HepG2 (cell line): ENCODE measurements around the gene RXFP2. TPM values are rescaled to one million over a fixed set of nuclear protein-coding genes. Genes with fewer than 3 reads are reported as not detected.

Experiments
- ATAC-seq: fragments of 200-7000 bp; cut with Tn5 transposase; 3 replicates; pipeline ENCODE4 v1.9.1; 2020; ENCODE audit warnings: mild to moderate bottlenecking, moderate library complexity
- BruUV-seq: library from RNA; stranded (reverse); fragments of 400-500 nt; replicated peaks from 2 replicates; lab custom pipeline; 2021; lab: Mats Ljungman, UMichigan
- CTCF ChIA-PET: fragments of 300-600 bp; formaldehyde crosslinking; extraction: SDS; loops from one replicate; lab custom pipeline; 2021; ENCODE audit warnings: low total read pairs, inconsistent platforms, low intra/inter-chr PET ratio; lab: Yijun Ruan, JAX
- POLR2A ChIA-PET: fragments of 350-600 bp; sonication (Branson Sonifier 250); formaldehyde crosslinking; loops from one replicate; lab custom pipeline; 2020; ENCODE audit warnings: antibody characterized with exemption, inconsistent platforms; lab: Yijun Ruan, JAX
- DNase-seq: peaks from one replicate; pipeline ENCODE4 v3.0.0-alpha.2; 2015; ENCODE audit warnings: low spot score
- FAIRE-seq: peaks from 3 replicates; lab custom pipeline; 2011; peaks lifted over from hg19 to GRCh38; lab: Jason Lieb, UNC
- H2AFZ ChIP-seq: one replicate; pipeline ENCODE4 v1.6.1; 2011; ENCODE audit warnings: low read length, inconsistent platforms
- H3K27ac ChIP-seq: fragments of 300-600 bp; 3 replicates; pipeline ENCODE4 v1.8.0; 2011; ENCODE audit warnings: mixed run types, mild to moderate bottlenecking, mixed read lengths, low read length, inconsistent platforms; ENCODE audit not compliant: insufficient read depth; ENCODE audit errors: extremely low read length
- H3K27me3 ChIP-seq, 2 experiments: fragments of 200-600 bp in 1 of 2; 2 replicates in 1 of 2; 3 replicates in 1 of 2; pipeline versions ENCODE4 v1.6.0 to v1.8.0; 2011; ENCODE audit warnings: low read length in 2 of 2, mild to moderate bottlenecking in 2 of 2, moderate library complexity in 2 of 2, inconsistent platforms in 1 of 2; ENCODE audit not compliant: insufficient read depth in 2 of 2, control insufficient read depth in 1 of 2
- H3K36me3 ChIP-seq, 2 experiments: fragments of 200-600 bp in 1 of 2; replicated peaks in 1 of 2; 2 replicates in 1 of 2; 3 replicates in 1 of 2; pipeline versions ENCODE4 v1.5.1 to v1.8.0; 2011; ENCODE audit warnings: low read length in 2 of 2, inconsistent platforms in 1 of 2; ENCODE audit not compliant: insufficient read depth in 2 of 2, control insufficient read depth in 1 of 2
- H3K4me1 ChIP-seq: 2 replicates; pipeline ENCODE4 v1.5.1; 2012; ENCODE audit warnings: low read length, inconsistent platforms; ENCODE audit not compliant: insufficient read depth
- H3K4me2 ChIP-seq: 2 replicates; pipeline ENCODE4 v1.6.0; 2011; ENCODE audit warnings: low read depth, low read length, inconsistent platforms
- H3K4me3 ChIP-seq, 3 experiments: fragments of 200-600 bp in 1 of 3; sonication (generic), shearing (Covaris generic) in 1 of 3; replicated peaks in 1 of 3; 2 replicates each; pipeline ENCODE4 v1.5.1; 2011 to 2016; ENCODE audit warnings: low read length in 3 of 3, inconsistent platforms in 2 of 3, low read depth in 2 of 3, mild to moderate bottlenecking in 2 of 3, control low read depth in 1 of 3, mixed read lengths in 1 of 3; ENCODE audit not compliant: insufficient read depth in 1 of 3
- H3K79me2 ChIP-seq: one replicate; pipeline ENCODE4 v1.6.1; 2011; ENCODE audit warnings: low read length, inconsistent platforms; ENCODE audit not compliant: insufficient read depth
- H3K9ac ChIP-seq: 2 replicates; pipeline ENCODE4 v1.6.0; 2011; ENCODE audit warnings: mild to moderate bottlenecking, low read depth, low read length, inconsistent platforms; ENCODE audit not compliant: insufficient read depth
- H3K9me3 ChIP-seq: 2 replicates; pipeline ENCODE4 v1.5.1; 2012; ENCODE audit warnings: mild to moderate bottlenecking, low read length
- H4K20me1 ChIP-seq: 2 replicates; pipeline ENCODE4 v1.6.0; 2011; ENCODE audit warnings: inconsistent platforms, mild to moderate bottlenecking, low read length, moderate library complexity; ENCODE audit not compliant: insufficient read depth
- HNF4G ChIP-seq, 2 experiments: sonication (generic) in 1 of 2; formaldehyde crosslinking in 1 of 2; IDR thresholded peaks; 2 replicates each; pipeline versions ENCODE4 v1.4.0 to v1.6.1; 2011 to 2020; ENCODE audit warnings: borderline replicate concordance in 2 of 2, low read depth in 2 of 2, mild to moderate bottlenecking in 2 of 2, low read length in 1 of 2, missing genetic modification reagents in 1 of 2, moderate library complexity in 1 of 2
- HNRNPK ChIP-seq: fragments of 200-400 bp; formaldehyde crosslinking; IDR thresholded peaks from 2 replicates; pipeline ENCODE4 v1.6.1; 2018; ENCODE audit warnings: low read length, low read depth, moderate library complexity, mild to moderate bottlenecking; ENCODE audit not compliant: poor library complexity, severe bottlenecking
- SAP130 ChIP-seq: IDR thresholded peaks from 2 replicates; pipeline ENCODE4 v1.6.1; 2016; ENCODE audit warnings: low read depth
- STAG1 ChIP-seq: sonication (generic); formaldehyde crosslinking; IDR thresholded peaks from 2 replicates; pipeline ENCODE4 v1.4.0; 2020; ENCODE audit warnings: missing genetic modification reagents
- TOE1 ChIP-seq: sonication (generic); formaldehyde crosslinking; IDR thresholded peaks from 2 replicates; pipeline ENCODE4 v1.4.0; 2020; ENCODE audit warnings: mild to moderate bottlenecking, missing genetic modification reagents
- U2AF2 ChIP-seq: fragments of 200-400 bp; formaldehyde crosslinking; IDR thresholded peaks from 2 replicates; pipeline ENCODE4 v1.6.1; 2017; ENCODE audit warnings: low read depth, mild to moderate bottlenecking, low read length
- WGBS: methylation state at CpG from one replicate; pipeline ENCODE4 v1.1.6; 2017; ENCODE audit warnings: low lambda C conversion rate; 5-methylcytosine and 5-hydroxymethylcytosine counted together
- in situ Hi-C: cut with HindIII; loops from 2 replicates; pipeline ENCODE4 v1.10.0; 2017; ENCODE audit warnings: low pct_unique_long_range_greater_than_20kb; ENCODE audit not compliant: extremely low pct_ligation_motif_present
- intact Hi-C: fragments of 100-400 bp; cut with micrococcal nuclease; formaldehyde crosslinking; loops from one replicate; pipeline ENCODE4 v1.10.0; 2022; ENCODE audit not compliant: unreplicated experiment
- polyA plus RNA-seq, 8 experiments: library from polyadenylated mRNA; depleted of rRNA in 3 of 8; stranded (reverse) in 7 of 8; unstranded in 1 of 8; fragments of >200 nt; fragmentation: Illumina TruSeq in 4 of 8; extraction: Trizol in 4 of 8; gene quantifications; 2 replicates each; pipeline versions ENCODE4 v1.2.1 to v1.2.3, GENCODE V29; 2011 to 2016; ENCODE audit warnings: low read depth in 4 of 8, missing spikeins in 1 of 8, mixed read lengths in 1 of 8; ENCODE audit not compliant: insufficient read depth in 1 of 8
- total RNA-seq, 5 experiments: library from RNA; depleted of rRNA; stranded (reverse); fragments of >200 nt; fragmentation: Illumina TruSeq; extraction: Trizol; gene quantifications; 2 replicates each; pipeline ENCODE4 v1.2.3, GENCODE V29; 2016; ENCODE audit warnings: low read depth in 1 of 5
- TF ChIP-seq, protein P1 (sequence below): sonication (generic); formaldehyde crosslinking; IDR thresholded peaks from 2 replicates; pipeline ENCODE4 v1.8.1; 2023; ENCODE audit warnings: missing genetic modification reagents, inconsistent platforms, borderline replicate concordance
- TF ChIP-seq, protein P2 (sequence below): sonication (generic); formaldehyde crosslinking; IDR thresholded peaks from 2 replicates; pipeline ENCODE4 v1.8.0; 2022; ENCODE audit warnings: low read depth, missing genetic modification reagents
- TF ChIP-seq, protein P3 (sequence below): sonication (generic); formaldehyde crosslinking; IDR thresholded peaks from 2 replicates; pipeline ENCODE4 v1.5.1; 2020; ENCODE audit warnings: missing genetic modification reagents, mild to moderate bottlenecking, borderline replicate concordance
- TF ChIP-seq, protein P4 (sequence below): sonication (generic); formaldehyde crosslinking; IDR thresholded peaks from 2 replicates; pipeline ENCODE4 v1.8.1; 2023; ENCODE audit warnings: mild to moderate bottlenecking, missing genetic modification reagents

Gene RXFP2
- total and polyA plus RNA-seq, 2 of the 13 experiments (the other 11 are each of a cell fraction or from before 2014, with no cell fraction given), result not detected

DNA sequence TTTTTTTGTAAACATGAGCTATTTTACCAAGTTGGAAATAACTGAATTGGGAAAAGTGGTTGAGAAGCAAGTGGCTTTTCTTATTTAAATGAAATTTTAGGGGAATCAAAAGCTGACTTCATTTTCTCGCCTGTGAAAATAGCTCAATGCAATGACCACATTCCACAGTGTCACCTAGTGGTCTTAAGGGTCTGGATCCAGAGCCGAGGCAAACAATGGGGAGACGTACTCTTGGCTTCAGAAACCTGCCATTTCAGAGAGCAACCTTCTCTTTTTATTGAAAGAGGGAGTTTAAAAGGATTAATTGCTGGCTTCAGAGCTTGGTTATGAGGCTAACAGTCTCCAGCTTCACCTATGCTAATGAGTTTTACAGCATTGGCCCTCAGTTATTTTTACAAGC is 39.7 kb upstream of the RXFP2 start (continued):
- TF ChIP-seq, protein P1, sequence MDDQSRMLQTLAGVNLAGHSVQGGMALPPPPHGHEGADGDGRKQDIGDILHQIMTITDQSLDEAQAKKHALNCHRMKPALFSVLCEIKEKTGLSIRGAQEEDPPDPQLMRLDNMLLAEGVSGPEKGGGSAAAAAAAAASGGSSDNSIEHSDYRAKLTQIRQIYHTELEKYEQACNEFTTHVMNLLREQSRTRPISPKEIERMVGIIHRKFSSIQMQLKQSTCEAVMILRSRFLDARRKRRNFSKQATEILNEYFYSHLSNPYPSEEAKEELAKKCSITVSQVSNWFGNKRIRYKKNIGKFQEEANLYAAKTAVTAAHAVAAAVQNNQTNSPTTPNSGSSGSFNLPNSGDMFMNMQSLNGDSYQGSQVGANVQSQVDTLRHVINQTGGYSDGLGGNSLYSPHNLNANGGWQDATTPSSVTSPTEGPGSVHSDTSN (CRISPR knock-in tag), result no peak
- TF ChIP-seq STAG1 (CRISPR knock-in tag), result peak; percentile 12; the same call in 1 of the 2 replicates

DNA sequence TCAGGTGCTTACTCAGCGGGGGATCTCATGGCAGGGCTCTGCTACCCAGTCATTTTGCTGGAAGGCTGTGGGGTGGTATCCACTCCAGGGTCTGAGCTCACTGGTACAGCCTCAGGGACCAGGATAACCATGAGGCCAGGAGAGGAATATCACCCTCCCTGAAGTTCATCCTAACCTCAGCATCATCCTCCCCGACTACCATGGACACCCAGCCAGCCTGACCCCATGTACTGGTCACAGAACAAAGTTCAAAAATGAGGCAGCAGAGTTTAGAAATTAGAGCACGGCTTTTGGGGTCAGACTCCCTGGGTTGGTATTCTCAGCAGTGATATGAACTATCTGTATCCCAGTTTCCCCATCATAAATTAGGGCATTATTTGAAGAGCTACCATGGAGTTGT is 35.5 kb upstream of the RXFP2 start:
- Histone ChIP-seq H3K27ac (no peak overlapping the region), H4K20me1 (no peaks in the 10 kb centered on the region), H3K4me3 (no peak overlapping the region), H3K36me3 (no peaks in the 10 kb centered on the region)
- in situ Hi-C loops, result no loop called here
- no peak for DNase-seq
- no TSS peak for BruUV-seq
- CTCF ChIA-PET, result no interaction called here
- 0% methylated on average over 2 of the region's 3 CpGs for WGBS
- TF ChIP-seq U2AF2 (no peak), SAP130 (no peak), TOE1 (no peak), HNF4G (IDR thresholded peaks at IDR 0.05; ENCODE audit: borderline replicate concordance, low read depth, low read length) (no peak), HNF4G (CRISPR knock-in tag; IDR thresholded peaks at IDR 0.05; ENCODE audit: borderline replicate concordance, low read depth) (no peak), HNRNPK (no peak)
- TF ChIP-seq, protein P2, sequence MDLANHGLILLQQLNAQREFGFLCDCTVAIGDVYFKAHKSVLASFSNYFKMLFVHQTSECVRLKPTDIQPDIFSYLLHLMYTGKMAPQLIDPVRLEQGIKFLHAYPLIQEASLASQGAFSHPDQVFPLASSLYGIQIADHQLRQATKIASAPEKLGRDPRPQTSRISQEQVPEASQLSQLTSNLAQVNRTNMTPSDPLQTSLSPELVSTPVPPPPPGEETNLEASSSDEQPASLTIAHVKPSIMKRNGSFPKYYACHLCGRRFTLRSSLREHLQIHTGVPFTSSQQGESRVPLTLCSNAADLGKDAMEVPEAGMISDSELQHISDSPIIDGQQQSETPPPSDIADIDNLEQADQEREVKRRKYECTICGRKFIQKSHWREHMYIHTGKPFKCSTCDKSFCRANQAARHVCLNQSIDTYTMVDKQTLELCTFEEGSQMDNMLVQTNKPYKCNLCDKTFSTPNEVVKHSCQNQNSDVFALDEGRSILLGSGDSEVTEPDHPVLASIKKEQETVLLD (CRISPR knock-in tag), result no peak
- TF ChIP-seq, protein P3, sequence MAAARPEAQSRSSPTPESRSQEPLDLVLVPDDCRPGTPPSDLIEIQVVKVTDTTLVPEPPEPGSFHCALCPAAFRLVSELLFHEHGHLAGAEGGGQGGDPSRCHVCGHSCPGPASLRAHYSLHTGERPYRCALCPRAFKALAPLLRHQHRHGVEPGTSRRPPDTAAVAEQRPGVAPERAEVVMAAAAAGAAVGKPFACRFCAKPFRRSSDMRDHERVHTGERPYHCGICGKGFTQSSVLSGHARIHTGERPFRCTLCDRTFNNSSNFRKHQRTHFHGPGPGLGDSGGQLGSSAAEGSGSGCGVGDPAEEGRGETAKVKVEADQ (CRISPR knock-in tag), result no peak
- TF ChIP-seq, protein P4, sequence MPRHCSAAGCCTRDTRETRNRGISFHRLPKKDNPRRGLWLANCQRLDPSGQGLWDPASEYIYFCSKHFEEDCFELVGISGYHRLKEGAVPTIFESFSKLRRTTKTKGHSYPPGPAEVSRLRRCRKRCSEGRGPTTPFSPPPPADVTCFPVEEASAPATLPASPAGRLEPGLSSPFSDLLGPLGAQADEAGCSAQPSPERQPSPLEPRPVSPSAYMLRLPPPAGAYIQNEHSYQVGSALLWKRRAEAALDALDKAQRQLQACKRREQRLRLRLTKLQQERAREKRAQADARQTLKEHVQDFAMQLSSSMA (CRISPR knock-in tag), result no peak
- TF ChIP-seq, all 625 proteins: peak for 0
- intact Hi-C loops, result no loop called here
- no peak for ATAC-seq
- POLR2A ChIA-PET, result no interaction called here
- no peak overlapping the region for H3K9ac ChIP-seq
- H3K79me2 ChIP-seq, result no peaks in the 10 kb centered on the region
- no peak for FAIRE-seq
- H3K4me2 ChIP-seq, result no peak overlapping the region
- H2AFZ ChIP-seq, result no peak overlapping the region
- no peaks in the 10 kb centered on the region for H3K4me1 ChIP-seq
- H3K9me3 ChIP-seq, result no peaks in the 10 kb centered on the region
- H3K27me3 ChIP-seq, result no peaks in the 10 kb centered on the region
